GM19397 (cell line): ENCODE data around the gene TCF12.

ENCODE experiments used
- ATAC-seq: cut with Tn5 transposase; IDR thresholded peaks from one replicate; pipeline ENCODE4 v1.9.1; 2021; ENCODE audit warnings: mild to moderate bottlenecking, moderate library complexity; ENCODE audit not compliant: unreplicated experiment

The TCF12 gene

DNA sequence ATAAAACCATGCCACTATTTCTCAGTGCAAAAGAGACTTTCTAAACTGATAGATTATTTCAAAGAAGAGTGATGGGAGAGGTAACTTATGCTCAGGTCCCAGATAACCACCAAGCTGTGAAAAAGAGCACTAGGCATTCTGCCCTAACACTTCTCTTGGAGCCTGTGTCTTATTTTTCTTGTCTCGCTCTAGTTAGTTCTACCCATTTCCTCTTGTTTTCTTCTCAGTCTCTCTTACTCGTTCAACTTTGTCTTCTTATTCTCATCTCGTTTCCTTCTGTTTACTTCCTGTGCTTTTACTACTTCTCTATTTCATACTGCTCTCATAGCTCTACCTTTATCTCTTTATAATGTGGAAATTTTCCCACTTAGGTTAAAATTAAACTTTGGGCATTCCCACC, 366.1 kb downstream of the TCF12 start:
- peak; percentile 46 for ATAC-seq

DNA sequence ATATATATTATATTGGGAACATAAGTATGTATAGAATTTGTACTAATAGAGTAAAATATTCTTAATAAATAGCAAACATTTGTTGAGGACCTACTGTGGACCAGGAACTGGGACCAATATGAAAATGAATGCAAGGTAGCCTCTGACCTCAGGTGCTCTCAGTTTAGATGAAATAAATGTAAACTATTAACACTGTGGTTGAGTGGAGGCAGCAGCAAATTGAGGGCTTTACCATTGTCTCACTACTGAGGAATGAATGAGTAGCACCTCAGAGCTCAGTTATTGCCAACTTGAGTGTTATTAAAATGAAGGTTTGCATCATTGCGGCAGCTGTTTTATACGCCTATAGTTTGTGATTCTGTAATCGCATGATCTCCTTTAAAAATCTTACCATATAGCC, 366.9 kb downstream of the TCF12 start:
- no peak for ATAC-seq

GRCh38 chr15:57286446-57287122, 368.1 kb downstream of the TCF12 start:
- ATAC-seq: no peak

DNA sequence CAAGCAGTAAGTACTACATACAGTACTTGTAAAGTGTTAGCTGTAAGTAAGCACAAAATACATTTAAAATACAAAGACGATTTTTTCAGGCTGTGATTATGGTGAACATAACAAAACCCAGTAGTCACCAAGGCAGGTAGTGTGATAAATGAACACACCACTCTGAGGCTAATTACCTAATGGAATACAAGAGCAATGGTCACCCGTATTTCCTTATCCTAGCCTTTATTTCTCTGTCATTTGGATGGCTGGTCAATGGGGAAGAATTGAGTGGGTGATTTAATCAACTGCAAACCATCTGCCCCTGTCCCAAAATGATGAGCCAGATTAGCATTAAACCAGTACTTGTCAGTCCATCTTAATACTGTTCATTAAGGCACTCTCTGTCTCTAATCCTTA, 368.7 kb downstream of the TCF12 start:
- no peak for ATAC-seq

DNA sequence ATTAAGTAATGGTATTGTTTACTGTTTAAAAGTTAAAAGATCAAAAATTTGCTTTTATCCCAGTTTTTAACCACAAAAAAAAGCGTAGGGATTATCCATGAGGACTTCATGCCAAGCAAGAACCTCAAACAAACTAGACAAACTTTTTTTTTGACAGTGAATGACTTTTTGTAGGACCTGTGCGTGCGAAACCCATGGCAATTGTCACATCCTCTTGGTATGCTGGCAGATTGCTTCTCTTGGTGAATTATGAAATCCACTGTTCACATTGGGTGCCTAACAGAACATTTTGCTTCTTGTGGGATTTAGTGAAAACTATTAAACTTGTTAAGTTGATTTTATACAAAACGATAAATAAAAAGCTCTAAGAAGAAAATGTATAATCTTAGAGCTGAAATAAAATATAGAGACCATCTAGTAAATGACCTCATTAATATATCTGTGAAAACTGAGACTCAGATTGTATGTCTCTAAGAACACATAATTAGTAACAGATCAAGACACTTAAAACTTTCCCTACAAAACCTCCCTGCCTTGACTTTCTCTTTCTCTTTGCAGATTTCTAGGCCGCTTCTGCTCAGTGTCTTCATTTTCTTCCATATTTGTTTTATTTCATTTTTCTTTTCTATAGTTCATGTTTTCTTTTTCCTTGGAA, 370.6 kb downstream of the TCF12 start:
- ATAC-seq: no peak

DNA sequence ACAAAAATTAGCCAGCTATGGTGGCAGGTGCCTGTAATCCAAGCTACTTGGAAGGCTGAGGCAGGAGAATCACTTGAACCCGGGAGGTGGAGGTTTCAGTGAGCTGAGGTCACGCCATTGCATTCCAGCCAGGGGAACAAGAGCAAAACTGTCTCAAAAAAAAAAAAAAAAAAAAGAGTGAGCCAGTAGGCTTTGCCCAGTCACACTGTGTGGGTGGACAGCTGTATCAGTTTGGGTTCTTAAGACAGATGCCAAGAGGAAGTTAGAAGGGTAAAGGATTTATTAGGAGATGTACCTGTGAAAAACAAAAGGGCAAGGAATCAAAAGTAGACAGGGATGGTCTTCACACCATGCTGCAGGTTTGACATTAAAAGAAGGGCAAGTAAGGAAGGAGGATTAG, 371.7 kb downstream of the TCF12 start:
- ATAC-seq: no peak

DNA sequence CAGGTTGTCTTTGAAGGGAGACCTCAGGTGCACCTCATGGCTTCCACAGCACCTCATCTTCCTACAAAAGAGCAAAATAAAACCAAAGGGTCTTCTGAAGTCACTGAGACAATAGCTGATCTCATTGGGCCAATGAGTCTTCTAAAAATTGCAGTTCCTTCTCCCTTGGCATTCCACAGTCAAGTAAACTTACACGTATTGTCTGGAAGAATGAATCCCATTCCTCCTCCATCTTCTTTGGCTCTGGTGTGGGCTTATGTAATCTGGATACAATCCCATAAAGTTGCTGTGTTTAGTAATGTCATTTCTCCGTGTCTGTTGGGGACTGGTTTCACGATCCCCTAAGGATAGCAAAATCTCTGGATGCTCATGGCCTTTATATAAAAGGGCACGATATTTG, 372.4 kb downstream of the TCF12 start:
- no peak for ATAC-seq

GRCh38 chr15:57296473-57297162, 378.2 kb downstream of the TCF12 start:
- no peak for ATAC-seq

DNA sequence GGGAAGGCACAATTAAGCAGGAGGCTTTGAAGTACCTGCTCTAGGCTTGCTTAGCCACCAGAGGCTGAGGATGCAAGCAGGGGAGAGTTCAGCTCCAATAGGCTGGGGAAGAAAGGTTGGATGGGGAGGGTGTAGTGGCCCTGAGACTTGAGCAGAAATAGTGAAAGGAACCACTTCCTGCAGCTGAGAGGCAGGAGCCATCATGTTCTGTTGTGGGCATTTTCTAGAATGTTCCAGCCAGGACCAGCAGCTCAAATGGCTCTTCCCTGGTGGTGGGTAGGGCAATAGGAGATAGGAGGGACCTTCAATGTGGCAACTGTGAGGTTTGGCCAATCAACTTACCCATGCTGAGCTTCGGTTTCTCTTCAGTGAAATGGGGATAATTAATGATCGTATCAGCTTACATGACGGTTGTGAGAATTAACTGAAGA, 378.7 kb downstream of the TCF12 start:
- no peak for ATAC-seq

DNA sequence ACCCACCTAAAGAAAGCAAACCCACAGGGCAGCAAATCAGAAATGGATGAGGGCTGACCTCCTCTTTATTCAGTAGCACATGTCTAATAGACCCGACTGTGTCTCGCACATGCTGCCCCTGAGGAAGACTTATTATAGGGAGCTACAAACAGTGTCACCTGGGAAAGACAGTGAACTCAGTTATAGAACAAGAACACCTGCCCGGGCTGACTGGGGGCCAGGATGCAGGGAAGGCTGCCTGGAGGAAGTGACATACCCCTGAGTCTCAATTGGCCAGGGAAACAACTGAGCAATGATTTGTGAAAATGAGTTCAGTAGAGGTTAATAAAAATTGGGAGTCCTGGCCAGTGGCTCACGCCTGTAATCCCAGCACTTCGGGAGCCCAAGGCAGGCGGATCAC, 379.2 kb downstream of the TCF12 start:
- ATAC-seq: no peak

DNA sequence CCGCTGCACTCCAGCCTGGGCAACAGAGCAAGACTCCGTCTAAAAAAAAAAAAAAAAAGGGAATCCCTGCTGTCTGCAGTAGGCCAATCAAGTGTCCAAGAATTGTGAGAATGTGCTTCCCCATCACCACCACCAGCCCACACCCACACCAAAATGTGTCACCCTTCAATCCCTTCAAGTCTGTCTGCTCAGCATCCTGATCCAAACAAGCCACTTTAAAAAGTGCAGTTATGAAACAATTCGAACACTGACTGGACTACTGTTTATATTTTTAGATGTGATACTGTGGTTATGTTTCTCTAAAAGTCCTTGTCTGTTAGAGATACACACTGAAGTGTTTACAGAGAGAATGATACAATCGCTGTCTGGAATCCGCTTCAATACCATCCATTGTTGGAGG, 379.8 kb downstream of the TCF12 start:
- no peak for ATAC-seq

- ATAC-seq: no peak
Observed at GRCh38 chr15:57298843-57299550, 380.6 kb downstream of the TCF12 start.

DNA sequence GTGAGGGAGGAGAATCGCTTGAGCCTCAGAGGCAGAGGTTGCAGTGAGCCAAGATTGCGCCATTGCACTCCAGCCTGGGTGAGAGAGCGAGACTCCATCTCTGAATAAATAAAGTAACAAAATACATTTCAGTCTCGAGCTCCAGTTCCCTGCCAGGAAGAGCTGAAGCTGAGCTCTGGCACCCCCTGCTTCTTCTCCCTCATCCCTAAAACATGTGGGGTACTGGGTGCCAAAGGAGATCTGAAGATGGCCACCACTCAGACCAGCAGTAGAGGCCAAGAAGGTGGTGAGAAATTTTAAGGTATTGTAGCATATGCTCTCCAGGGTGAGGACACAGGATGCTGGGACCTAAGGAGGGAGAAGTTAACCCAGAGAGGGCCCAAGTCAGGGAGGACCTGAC, 382.9 kb downstream of the TCF12 start:
- no peak for ATAC-seq

DNA sequence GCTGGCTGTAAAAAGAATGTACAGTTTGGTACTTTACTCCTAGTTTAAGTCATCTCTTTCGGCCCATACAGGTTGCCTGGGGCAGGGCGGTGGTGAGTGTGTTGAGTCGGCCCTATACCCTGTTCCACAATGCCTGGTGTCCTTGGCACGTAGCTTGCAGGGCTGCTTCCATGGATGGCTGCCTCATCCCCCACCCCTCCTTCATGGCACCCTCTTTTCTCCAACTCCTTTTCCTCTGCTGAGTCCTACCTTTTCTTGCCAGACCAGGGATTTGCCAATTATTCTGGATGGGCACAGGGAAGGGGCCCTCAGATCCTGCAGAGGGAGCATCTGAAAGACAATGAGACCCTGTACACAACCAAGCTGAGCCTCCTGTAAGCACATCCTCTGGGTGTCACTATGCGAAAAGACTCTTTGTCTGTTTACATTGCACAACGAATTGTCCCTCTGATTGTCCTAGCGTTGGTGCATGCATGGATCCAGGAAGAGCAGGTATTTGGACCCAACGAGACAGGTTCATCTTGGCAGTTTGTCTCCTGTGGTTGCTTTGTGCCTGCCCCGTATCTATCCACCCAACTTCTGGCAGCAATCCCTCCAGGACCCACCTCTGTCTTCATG, 384.3 kb downstream of the TCF12 start:
- no peak for ATAC-seq

- ATAC-seq: no peak
Observed at GRCh38 chr15:57305009-57305408, 386.6 kb downstream of the TCF12 start.

DNA sequence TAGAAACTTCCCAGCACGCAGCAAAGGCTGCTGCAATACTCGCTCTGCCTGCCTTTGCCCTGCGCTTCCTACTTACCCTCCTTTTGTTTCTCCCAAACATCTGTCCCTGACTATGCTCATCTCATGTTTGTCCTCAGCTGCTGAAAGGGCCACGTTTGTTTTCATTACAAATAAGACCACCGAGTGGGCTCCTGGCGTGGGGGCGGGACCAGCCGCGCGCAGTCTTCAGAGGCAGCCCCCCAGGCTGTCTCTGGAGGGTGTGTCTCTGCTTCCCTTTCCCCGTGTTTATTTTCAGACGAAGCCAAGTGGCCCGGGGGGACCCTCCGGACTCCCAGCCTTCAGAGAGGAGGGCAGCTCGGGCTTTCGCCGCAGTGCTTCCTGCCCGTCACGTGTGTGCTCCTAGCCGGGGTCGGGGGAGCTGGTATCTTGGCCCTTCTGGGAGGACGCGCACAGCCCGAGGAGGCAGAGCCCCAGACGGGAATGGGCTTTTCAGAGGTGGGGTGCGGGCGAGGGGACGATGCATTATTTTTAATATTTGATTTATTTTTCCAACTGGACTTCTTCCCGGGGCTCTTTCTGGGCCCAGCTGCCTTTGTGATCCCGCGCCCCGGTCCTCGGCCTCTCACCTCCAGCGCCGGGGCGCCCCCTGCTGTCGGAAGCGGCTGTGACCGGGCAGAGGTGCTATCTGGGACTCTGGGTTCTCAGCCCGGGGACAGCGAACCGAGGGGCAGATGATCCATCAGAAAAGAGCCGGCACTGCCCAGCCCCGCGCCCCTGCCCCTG, 387.9 kb downstream of the TCF12 start:
- ATAC-seq: peak; percentile 77

GRCh38 chr15:57306944-57307411, 388.5 kb downstream of the TCF12 start:
- ATAC-seq: no peak

GRCh38 chr15:57307527-57308169, 389.2 kb downstream of the TCF12 start:
- ATAC-seq: no peak

DNA sequence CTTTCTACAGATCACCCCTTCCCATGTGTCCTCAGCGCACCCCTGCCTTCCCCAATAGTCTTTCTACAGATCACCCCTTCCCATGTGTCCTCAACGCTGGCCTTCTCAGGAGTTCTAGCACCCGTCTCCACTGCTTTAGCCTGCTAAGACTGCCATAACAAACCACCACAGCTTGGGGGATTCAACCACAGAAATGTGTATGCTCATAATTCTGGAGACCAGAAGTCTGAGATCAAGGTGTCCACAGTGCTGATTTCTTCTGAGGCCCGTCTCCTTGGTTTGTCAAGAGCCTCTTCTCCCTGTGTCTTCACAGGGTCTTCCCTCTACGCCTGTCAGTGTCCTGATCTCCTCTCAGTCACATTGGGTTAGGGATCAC, 389.7 kb downstream of the TCF12 start:
- ATAC-seq: no peak
